Osteoblast (primary cell): ENCODE data around the gene TBC1D7. TPM values are rescaled to one million over a fixed set of nuclear protein-coding genes. Genes with fewer than 3 reads are reported as not detected.

Experiments used
- DNase-seq: peaks from one replicate; pipeline ENCODE4 v3.0.0; 2011; ENCODE audit warnings: low spot score, mixed read lengths; ENCODE audit not compliant: insufficient read length; ENCODE audit errors: missing footprints
- H2AFZ ChIP-seq: 2 replicates; pipeline ENCODE4 v1.6.0; 2011; ENCODE audit warnings: mild to moderate bottlenecking, low read length
- H3K27ac ChIP-seq: 2 replicates; pipeline ENCODE4 v1.5.1; 2011; ENCODE audit warnings: mild to moderate bottlenecking, low read depth, low read length, moderate library complexity
- H3K27me3 ChIP-seq: 2 replicates; pipeline ENCODE4 v1.6.0; 2012; ENCODE audit warnings: mild to moderate bottlenecking, control low read depth, inconsistent platforms, low read length, moderate library complexity; ENCODE audit not compliant: insufficient read depth
- H3K36me3 ChIP-seq: 2 replicates; pipeline ENCODE4 v1.5.1; 2011; ENCODE audit warnings: mild to moderate bottlenecking, low read length, control low read depth, moderate library complexity; ENCODE audit not compliant: insufficient read depth
- H3K4me1 ChIP-seq: 2 replicates; pipeline ENCODE4 v1.5.1; 2011; ENCODE audit warnings: mild to moderate bottlenecking, low read length, control low read depth, moderate library complexity; ENCODE audit not compliant: insufficient read depth
- H3K4me2 ChIP-seq: 2 replicates; pipeline ENCODE4 v1.6.0; 2011; ENCODE audit warnings: mild to moderate bottlenecking, low read length; ENCODE audit not compliant: insufficient read depth
- H3K4me3 ChIP-seq: fragments of 200-600 bp; sonication (generic); 3 replicates; pipeline ENCODE4 v1.5.1; 2012; ENCODE audit warnings: mild to moderate bottlenecking, low read length, inconsistent platforms; ENCODE audit not compliant: insufficient read depth
- H3K79me2 ChIP-seq: 2 replicates; pipeline ENCODE4 v1.6.0; 2012; ENCODE audit warnings: mild to moderate bottlenecking, low read length, control low read depth, inconsistent platforms; ENCODE audit not compliant: insufficient read depth
- H3K9me3 ChIP-seq: 2 replicates; pipeline ENCODE4 v1.5.1; 2011; ENCODE audit warnings: low read depth, low read length, control low read depth
- H4K20me1 ChIP-seq: 2 replicates; pipeline ENCODE4 v1.6.0; 2012; ENCODE audit warnings: mild to moderate bottlenecking, low read length, control low read depth; ENCODE audit not compliant: insufficient read depth
- CTCF ChIP-seq: IDR thresholded peaks from 2 replicates; pipeline ENCODE4 v1.5.1; 2011; ENCODE audit warnings: mild to moderate bottlenecking, low read depth, low read length, moderate library complexity; ENCODE audit errors: extremely low read depth
- total RNA-seq: library from RNA; depleted of rRNA; stranded (reverse); fragments of >200 nt; gene quantifications from 2 replicates; pipeline ENCODE4 v1.2.3, GENCODE V29; 2012

Gene TBC1D7
- total RNA-seq, 1 donor: 18.8 TPM

DNA sequence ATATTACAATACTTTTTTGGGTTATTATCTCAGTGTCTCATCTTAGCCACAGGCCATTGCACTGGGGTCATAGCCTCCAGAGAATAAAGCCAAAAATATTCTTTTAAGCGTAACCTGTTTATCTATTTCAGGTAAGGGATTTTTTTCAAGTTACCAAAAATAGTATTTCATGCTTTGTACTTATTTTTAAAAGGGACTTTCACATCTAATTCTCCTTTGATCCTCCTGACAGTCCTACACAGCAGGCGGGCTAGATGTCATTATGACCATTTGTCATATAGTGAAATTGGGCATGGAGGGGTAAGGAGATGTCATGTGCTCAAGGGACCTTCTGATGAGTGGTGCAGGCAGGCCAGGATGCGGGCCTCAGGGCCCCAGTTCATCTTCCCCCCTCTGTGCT lies 68.9 kb downstream of the TBC1D7 start:
- no peaks in the 10 kb centered on the region for H3K9me3 ChIP-seq
- TF ChIP-seq CTCF: no peak
- H3K36me3 ChIP-seq: no peaks in the 10 kb centered on the region
- H2AFZ ChIP-seq: no peak overlapping the region
- no peak overlapping the region for H3K4me2 ChIP-seq
- H3K4me3 ChIP-seq: no peak overlapping the region
- DNase-seq: no peak
- H4K20me1 ChIP-seq: no peaks in the 10 kb centered on the region
- H3K4me1 ChIP-seq: no peaks in the 10 kb centered on the region
- H3K27me3 ChIP-seq: no peaks in the 10 kb centered on the region
- H3K27ac ChIP-seq: no peak overlapping the region
- H3K79me2 ChIP-seq: no peaks in the 10 kb centered on the region

- no peak for TF ChIP-seq CTCF
- no peak overlapping the region for H2AFZ ChIP-seq
- no peaks in the 10 kb centered on the region for H3K4me1 ChIP-seq
- no peaks in the 10 kb centered on the region for H4K20me1 ChIP-seq
- H3K79me2 ChIP-seq: no peaks in the 10 kb centered on the region
- no peaks in the 10 kb centered on the region for H3K36me3 ChIP-seq
- no peaks in the 10 kb centered on the region for H3K9me3 ChIP-seq
- H3K4me3 ChIP-seq: no peak overlapping the region
- no peak for DNase-seq
- no peak overlapping the region for H3K27ac ChIP-seq
- H3K4me2 ChIP-seq: no peak overlapping the region
- H3K27me3 ChIP-seq: no peaks in the 10 kb centered on the region
Measured at GRCh38 chr6:13256266-13257001, 71.9 kb downstream of the TBC1D7 start.

Other genes starting within 250 kb of the TBC1D7 start
- 2.9 and 3.6 TPM in 2 replicates for gene GFOD1, start 159.1 kb upstream of the TBC1D7 start, total RNA-seq
- gene SIRT5, start 246.1 kb upstream of the TBC1D7 start, total RNA-seq: 8.5 and 9.0 TPM in 2 replicates